Left lung (tissue), 10 donors: Measurements from ENCODE around the gene NOD1. TPM values are rescaled to one million over a fixed set of nuclear protein-coding genes. Genes with fewer than 3 reads are reported as not detected.
A peak's percentile ranks its signal among the peaks of the same experiment; 100 is the strongest.

Experiments used
- ATAC-seq: fragments of 200-7000 bp; cut with Tn5 transposase; one replicate; pipeline ENCODE4 v1.9.1; 2020; ENCODE audit warnings: moderate library complexity
- DNase-seq, 4 donors: peaks; one replicate each; pipeline ENCODE4 v3.0.0-alpha.2; 2013 to 2020
- H3K27ac ChIP-seq, 2 donors: fragments of 200-600 bp; sonication (generic) in 1 of 2; one replicate each; pipeline versions ENCODE4 v1.5.0 to v1.8.0; 2020 to 2021
- H3K27me3 ChIP-seq, 2 donors: fragments of 200-600 bp; sonication (generic) in 1 of 2; one replicate each; pipeline versions ENCODE4 v1.5.0 to v1.8.0; 2020 to 2021
- H3K36me3 ChIP-seq, 2 donors: fragments of 200-600 bp; sonication (generic) in 1 of 2; one replicate each; pipeline versions ENCODE4 v1.5.0 to v1.8.0; 2020 to 2021
- H3K4me1 ChIP-seq, 2 donors: fragments of 200-600 bp; one replicate each; pipeline ENCODE4 v1.8.0; 2021
- H3K4me3 ChIP-seq, 2 donors: fragments of 200-600 bp; sonication (generic) in 1 of 2; one replicate each; pipeline versions ENCODE4 v1.5.0 to v1.8.0; 2020 to 2021; ENCODE audit warnings: mild to moderate bottlenecking in 1 of 2
- H3K9me3 ChIP-seq, 2 donors: fragments of 200-600 bp; sonication (generic) in 1 of 2; one replicate each; pipeline versions ENCODE4 v1.5.0 to v1.8.0; 2020 to 2021
- intact Hi-C, 2 donors: fragments of 100-400 bp; cut with DNase I; formaldehyde crosslinking; loops; one replicate each; pipeline versions ENCODE4 v1.11.2 to v1.14.2; 2022
- polyA plus RNA-seq, 6 donors: library from polyadenylated mRNA; unstranded; fragments of 120-200 nt; gene quantifications; one replicate each; pipeline ENCODE4 v1.2.1, GENCODE V29; 2013; ENCODE audit not compliant: insufficient read length in 6 of 6
- total RNA-seq, 2 donors: library from RNA; stranded (reverse); fragmentation: NEBNext Ultra II Directional; extraction: Animal tissue kit (Norgen Biotek cat#: 25700); gene quantifications; one replicate each; pipeline ENCODE4 v1.2.1, GENCODE V29; 2021
- TF ChIP-seq, protein P1 (sequence below), 2 donors: fragments of 200-600 bp; sonication (generic) in 1 of 2; IDR thresholded peaks; one replicate each; pipeline versions ENCODE4 v1.5.0 to v1.8.0; 2021; ENCODE audit warnings: antibody characterized with exemption in 2 of 2
- donor health status: DM: no; HTN: yes; CAD: no.
- donor health status: DM: no; HTN: no; CAD: no.

NOD1 gene
- total and polyA plus RNA-seq, 8 donors, result 18.4 to 27.4 (median 24.9) TPM

DNA sequence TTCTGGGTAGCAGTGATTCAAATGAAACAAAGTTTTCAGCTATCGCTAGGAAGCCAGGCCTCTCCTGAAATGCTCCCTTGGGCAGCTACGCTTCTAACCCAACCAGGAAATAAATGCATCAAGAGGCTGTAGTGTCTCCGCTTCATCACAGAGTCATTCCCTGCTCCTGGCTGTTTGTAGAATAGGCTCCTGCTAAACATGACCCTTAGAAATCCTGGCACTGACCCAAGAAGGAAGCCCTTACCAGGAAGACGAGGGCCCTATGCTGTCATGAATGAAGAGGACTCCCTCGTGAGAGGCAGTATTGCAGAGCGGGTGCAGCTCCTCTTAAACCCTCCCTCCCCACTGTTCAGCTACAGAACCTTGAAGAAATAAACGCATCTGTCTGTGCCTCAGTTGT, 48.3 kb downstream of the NOD1 start:
- Histone ChIP-seq H3K9me3 (no peaks in the 10 kb centered on the region), H3K27me3 (no peaks in the 10 kb centered on the region), H3K4me1 (peaks cover 34 to 88% of the 10 kb centered on the region in 2 donors), H3K36me3 (peaks cover 0 to 69% of the 10 kb centered on the region in 2 donors), H3K4me3 (no peak overlapping the region), H3K27ac (peak overlapping the region in 1 of 2 donors; percentile 74)
- intact Hi-C loops, result no loop called here
- DNase-seq, result peak in 1 of 4 donors; percentile 66
- TF ChIP-seq, protein P1, sequence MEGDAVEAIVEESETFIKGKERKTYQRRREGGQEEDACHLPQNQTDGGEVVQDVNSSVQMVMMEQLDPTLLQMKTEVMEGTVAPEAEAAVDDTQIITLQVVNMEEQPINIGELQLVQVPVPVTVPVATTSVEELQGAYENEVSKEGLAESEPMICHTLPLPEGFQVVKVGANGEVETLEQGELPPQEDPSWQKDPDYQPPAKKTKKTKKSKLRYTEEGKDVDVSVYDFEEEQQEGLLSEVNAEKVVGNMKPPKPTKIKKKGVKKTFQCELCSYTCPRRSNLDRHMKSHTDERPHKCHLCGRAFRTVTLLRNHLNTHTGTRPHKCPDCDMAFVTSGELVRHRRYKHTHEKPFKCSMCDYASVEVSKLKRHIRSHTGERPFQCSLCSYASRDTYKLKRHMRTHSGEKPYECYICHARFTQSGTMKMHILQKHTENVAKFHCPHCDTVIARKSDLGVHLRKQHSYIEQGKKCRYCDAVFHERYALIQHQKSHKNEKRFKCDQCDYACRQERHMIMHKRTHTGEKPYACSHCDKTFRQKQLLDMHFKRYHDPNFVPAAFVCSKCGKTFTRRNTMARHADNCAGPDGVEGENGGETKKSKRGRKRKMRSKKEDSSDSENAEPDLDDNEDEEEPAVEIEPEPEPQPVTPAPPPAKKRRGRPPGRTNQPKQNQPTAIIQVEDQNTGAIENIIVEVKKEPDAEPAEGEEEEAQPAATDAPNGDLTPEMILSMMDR (IDR thresholded peaks at IDR 0.05), result no peak
- ATAC-seq, result peak; percentile 45

DNA sequence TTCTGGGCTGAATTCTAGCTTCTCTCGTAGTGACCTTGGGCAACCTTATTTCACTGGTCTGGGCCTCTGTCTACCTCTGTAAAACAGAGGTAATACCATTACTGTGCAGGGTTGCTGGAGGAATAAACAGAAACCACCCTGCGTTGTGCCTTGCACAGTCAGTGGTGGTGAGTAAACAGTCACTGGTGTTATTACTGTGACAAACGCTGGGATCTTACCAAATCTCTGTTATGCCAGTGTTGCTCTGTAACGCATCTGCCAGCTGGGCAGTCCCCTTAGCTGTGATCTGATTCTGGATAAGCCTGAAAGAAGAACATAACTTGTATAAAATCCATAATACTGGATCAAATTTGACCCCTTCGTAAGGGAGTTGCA, 49.4 kb downstream of the NOD1 start:
- peaks cover 0 to 69% of the 10 kb centered on the region in 2 donors for H3K36me3 ChIP-seq

DNA sequence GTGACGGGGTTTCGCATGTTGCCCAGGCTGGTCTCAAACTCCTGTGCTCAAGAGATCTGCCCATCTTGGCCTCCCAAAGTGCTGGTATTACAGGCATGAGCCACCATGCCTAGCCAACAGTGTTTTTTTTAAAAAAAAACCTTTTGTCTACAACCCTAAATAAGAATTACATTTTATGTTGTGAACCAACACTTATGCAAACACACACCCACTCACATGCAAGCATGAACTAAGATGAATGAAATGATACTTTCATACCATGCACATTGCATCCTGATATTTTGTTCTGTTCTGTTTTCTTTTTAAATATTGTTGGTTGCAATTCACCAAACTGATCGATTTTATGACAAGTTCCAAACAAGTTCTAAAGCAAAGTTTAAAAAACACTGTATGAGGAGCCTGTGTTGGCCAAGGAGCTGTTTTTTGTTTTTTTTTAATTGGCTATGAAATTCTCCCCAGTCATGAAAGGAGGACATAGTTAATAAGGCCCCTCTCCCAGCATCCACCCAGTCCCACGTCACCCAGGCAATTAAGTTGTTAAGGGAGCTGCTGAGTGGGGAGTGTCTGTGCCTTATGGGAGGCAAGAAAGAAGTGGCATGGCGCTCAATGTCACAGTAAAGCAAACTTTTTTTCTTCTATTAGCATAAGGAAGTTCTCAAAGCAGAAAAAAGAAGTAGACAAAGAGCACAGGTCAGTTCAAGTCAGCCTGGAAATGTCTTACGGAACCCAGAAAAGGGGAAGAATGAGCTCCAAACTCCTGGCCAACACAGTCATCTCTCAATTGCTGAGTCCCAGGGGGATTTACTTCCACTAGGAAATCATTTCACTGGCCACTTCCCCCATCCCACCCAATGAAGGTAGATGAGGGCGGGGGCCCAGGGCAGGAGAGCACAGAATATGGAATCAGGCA, 50.1 kb downstream of the NOD1 start:
- DNase-seq (no peak), ATAC-seq (no peak)
- H3K9me3 ChIP-seq, result no peaks in the 10 kb centered on the region
- H3K4me1 ChIP-seq, result peaks cover 26 to 76% of the 10 kb centered on the region in 2 donors
- no peaks in the 10 kb centered on the region for H3K27me3 ChIP-seq
- no peak overlapping the region for H3K4me3 ChIP-seq
- TF ChIP-seq, protein P1 (IDR thresholded peaks at IDR 0.05), result no peak
- peak overlapping the region in 1 of 2 donors; percentile 74 for H3K27ac ChIP-seq
- intact Hi-C loops, result loop anchor here in 1 of 2 donors (10.0 kb wide), 1 partner anchor 254 kb away; no protein-coding TSS in a partner anchor
- peaks cover 0 to 70% of the 10 kb centered on the region in 2 donors for H3K36me3 ChIP-seq

More for the DNA sequence above, 49.4 kb downstream of the NOD1 start:
- no peaks in the 10 kb centered on the region for H3K27me3 ChIP-seq
- H3K4me3 ChIP-seq, result no peak overlapping the region
- no peak for ATAC-seq
- TF ChIP-seq, protein P1 (IDR thresholded peaks at IDR 0.05), result no peak
- intact Hi-C loops, result loop anchor here in 1 of 2 donors (10.0 kb wide), 1 partner anchor 254 kb away; no protein-coding TSS in a partner anchor
- no peak for DNase-seq
- peaks cover 32 to 76% of the 10 kb centered on the region in 2 donors for H3K4me1 ChIP-seq
- H3K9me3 ChIP-seq, result no peaks in the 10 kb centered on the region
- H3K27ac ChIP-seq, result peak overlapping the region in 1 of 2 donors; percentile 74

DNA sequence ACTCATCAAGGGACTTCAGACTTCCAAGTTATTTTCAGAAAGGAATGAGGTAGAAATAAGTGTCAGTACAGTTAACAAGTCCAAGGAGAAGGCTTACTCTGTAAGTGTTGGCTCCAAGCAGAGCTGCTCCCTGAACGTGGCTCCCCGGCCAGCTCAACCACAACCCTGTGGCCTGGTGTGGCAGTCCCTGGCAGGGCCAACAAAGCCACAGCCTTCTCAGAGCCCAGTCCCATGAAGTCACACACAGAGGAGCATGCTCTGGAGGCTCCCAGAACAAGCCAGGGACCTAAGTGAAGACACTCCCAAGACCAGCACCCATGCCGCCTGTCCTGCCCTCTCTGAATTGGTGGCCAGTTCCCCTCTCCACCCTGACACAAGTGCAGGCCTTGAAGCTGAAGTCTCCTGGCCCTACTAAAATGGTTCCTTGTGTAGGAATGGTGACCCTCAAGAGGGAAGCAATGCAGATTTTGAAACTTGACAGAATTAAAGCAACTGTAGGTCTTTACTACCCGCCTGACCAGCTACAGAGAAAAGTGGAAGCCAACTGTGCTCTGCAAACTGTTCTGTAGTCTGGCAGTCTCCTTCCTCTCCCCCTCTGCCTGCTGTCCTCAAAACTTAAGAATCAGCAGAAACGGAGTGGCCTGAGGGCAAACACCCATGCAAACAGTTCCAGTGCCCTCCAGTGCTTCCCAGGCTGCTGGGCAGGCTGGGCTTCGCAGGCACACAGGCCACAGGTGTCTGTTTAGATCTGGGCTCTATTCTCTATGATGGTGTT, 51.1 kb downstream of the NOD1 start:
- H3K9me3 ChIP-seq, result no peaks in the 10 kb centered on the region
- peaks cover 17 to 67% of the 10 kb centered on the region in 2 donors for H3K4me1 ChIP-seq
- DNase-seq (peak in 1 of 4 donors; percentile 69), ATAC-seq (peak; percentile 9)
- H3K27ac ChIP-seq, result peak overlapping the region in 1 of 2 donors; percentile 74
- peaks cover 0 to 66% of the 10 kb centered on the region in 2 donors for H3K36me3 ChIP-seq
- TF ChIP-seq, protein P1 (IDR thresholded peaks at IDR 0.05), result no peak
- no peaks in the 10 kb centered on the region for H3K27me3 ChIP-seq
- H3K4me3 ChIP-seq, result no peak overlapping the region
- intact Hi-C loops, result loop anchor here in 1 of 2 donors (10.0 kb wide), 1 partner anchor 253 kb away; no protein-coding TSS in a partner anchor
